Esophagus squamous epithelium (tissue), 4 donors: Measurements from ENCODE around the gene ARHGDIA.

Source experiments
- POLR2A ChIP-seq, 4 donors: fragments of 450-650 bp; IDR thresholded peaks; one replicate each; pipeline ENCODE4 v1.6.1; 2017; ENCODE audit warnings: antibody characterized with exemption in 4 of 4, mild to moderate bottlenecking in 4 of 4, moderate library complexity in 3 of 4
- TF ChIP-seq, protein P1 (sequence below), 6 experiments: fragments of 450-650 bp in 4 of 6; fragments of 200-600 bp in 2 of 6; sonication (generic) in 2 of 6; IDR thresholded peaks; one replicate each; pipeline ENCODE4 v1.5.1; 2016 to 2019; ENCODE audit warnings: antibody characterized with exemption in 6 of 6, mild to moderate bottlenecking in 4 of 6, moderate library complexity in 4 of 6

DNA sequence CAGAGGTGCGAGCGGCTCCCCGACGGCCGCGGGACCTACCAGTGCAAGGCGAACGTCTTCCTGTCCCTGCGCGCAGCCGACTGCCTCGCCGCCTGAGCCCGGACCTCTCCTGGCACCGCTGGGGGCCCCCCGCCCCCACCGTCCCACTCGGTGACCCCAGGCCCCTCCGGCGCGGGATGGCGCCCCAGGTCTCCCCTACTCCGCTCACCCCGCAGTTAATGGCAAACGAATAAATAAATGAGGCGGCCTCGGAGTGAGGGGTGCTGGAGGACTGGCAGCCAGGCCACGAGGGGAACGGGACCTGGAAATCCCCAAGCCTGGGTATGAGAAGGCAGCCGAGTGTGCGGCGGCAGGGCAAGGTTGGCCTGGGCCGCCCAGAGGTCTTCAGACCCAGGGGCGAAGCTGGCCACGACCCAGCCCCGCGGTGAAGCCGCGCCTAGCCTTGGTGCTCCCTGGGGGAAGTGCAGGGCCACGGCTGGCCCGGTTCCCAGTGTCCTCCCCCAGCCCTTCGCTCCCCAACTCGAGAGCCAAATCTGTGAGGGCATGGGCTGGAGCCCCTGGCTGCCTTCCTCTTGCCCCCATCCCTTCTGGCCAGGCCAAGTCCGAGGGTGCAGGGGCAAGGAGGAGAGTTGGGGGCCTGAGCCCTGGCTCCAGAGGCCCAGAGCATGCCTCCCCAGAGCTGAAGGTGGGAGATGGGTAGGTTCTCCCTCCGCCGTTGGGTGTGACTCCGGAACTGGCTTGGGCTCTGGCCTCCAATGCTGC, 31.7 kb upstream of the ARHGDIA start:
- TF ChIP-seq POLR2A (IDR thresholded peaks at IDR 0.05): no peak
- TF ChIP-seq, protein P1, sequence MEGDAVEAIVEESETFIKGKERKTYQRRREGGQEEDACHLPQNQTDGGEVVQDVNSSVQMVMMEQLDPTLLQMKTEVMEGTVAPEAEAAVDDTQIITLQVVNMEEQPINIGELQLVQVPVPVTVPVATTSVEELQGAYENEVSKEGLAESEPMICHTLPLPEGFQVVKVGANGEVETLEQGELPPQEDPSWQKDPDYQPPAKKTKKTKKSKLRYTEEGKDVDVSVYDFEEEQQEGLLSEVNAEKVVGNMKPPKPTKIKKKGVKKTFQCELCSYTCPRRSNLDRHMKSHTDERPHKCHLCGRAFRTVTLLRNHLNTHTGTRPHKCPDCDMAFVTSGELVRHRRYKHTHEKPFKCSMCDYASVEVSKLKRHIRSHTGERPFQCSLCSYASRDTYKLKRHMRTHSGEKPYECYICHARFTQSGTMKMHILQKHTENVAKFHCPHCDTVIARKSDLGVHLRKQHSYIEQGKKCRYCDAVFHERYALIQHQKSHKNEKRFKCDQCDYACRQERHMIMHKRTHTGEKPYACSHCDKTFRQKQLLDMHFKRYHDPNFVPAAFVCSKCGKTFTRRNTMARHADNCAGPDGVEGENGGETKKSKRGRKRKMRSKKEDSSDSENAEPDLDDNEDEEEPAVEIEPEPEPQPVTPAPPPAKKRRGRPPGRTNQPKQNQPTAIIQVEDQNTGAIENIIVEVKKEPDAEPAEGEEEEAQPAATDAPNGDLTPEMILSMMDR (IDR thresholded peaks at IDR 0.05): no peak
